ENCODE measurements around the gene TMEM144.

GRCh38 chr4:158208963-158209640 lies 1.2 kb upstream of the TMEM144 start:
- TF ChIP-seq EZH2 (IDR thresholded peaks at IDR 0.05; ENCODE audit: low read length, unreplicated experiment), result no peak
- TF ChIP-seq CTCF (conservative IDR thresholded peaks at IDR 0.05; ENCODE audit: low read depth, low read length), result no peak
- no peak for TF ChIP-seq EZH2phosphoT487 (IDR thresholded peaks at IDR 0.05; ENCODE audit: borderline replicate concordance, low read length)

All from PC-3 (cell line).